HCT116 (cell line): ENCODE results near the gene PPP2R5B. TPM values are rescaled to one million over a fixed set of nuclear protein-coding genes. Genes with fewer than 3 reads are reported as not detected.

Experiments used
- CEBPB ChIP-seq: IDR thresholded peaks from 2 replicates; pipeline ENCODE4 v1.6.1; 2012; ENCODE audit warnings: low read depth
- CTCF ChIP-seq, 3 experiments: fragments of 200-600 bp in 1 of 3; sonication (generic) in 1 of 3; IDR thresholded peaks in 2 of 3; conservative IDR thresholded peaks in 1 of 3; 2 replicates each; pipeline ENCODE4 v1.5.1; 2012 to 2017; ENCODE audit warnings: low read depth in 2 of 3, low read length in 2 of 3, antibody characterized with exemption in 1 of 3, borderline replicate concordance in 1 of 3, control low read depth in 1 of 3, mild to moderate bottlenecking in 1 of 3, mixed read lengths in 1 of 3, mixed run types in 1 of 3, moderate library complexity in 1 of 3; ENCODE audit not compliant: insufficient read depth in 1 of 3
- FOSL1 ChIP-seq: IDR thresholded peaks from 2 replicates; pipeline ENCODE4 v1.6.1; 2012; ENCODE audit warnings: low read depth
- JUND ChIP-seq: IDR thresholded peaks from 2 replicates; pipeline ENCODE4 v1.6.1; 2012
- POLR2A ChIP-seq: IDR thresholded peaks from 2 replicates; pipeline ENCODE4 v1.7.0; 2011; ENCODE audit warnings: borderline replicate concordance; ENCODE audit not compliant: insufficient read depth, insufficient read length; ENCODE audit errors: extremely low read depth
- REST ChIP-seq: IDR thresholded peaks from 2 replicates; pipeline ENCODE4 v1.6.1; 2012; ENCODE audit warnings: low read depth
- SRF ChIP-seq: IDR thresholded peaks from 2 replicates; pipeline ENCODE4 v1.6.1; 2012; ENCODE audit warnings: low read depth
- ZBTB33 ChIP-seq: IDR thresholded peaks from 2 replicates; pipeline ENCODE4 v1.6.1; 2011; ENCODE audit warnings: mild to moderate bottlenecking, low read length, moderate library complexity; ENCODE audit not compliant: insufficient replicate concordance; ENCODE audit errors: extremely low read depth
- ZNF274 ChIP-seq: fragments of 200-500 bp; sonication (Bioruptor generic); IDR thresholded peaks from 2 replicates; pipeline ENCODE4 v1.6.1; 2014; ENCODE audit warnings: mild to moderate bottlenecking, low read depth, low read length, inconsistent platforms
- total RNA-seq: library from RNA; stranded (reverse); gene quantifications from one replicate; pipeline ENCODE4 v1.2.1, GENCODE V29; 2021; ENCODE audit not compliant: unreplicated experiment

PPP2R5B gene
- total RNA-seq, 1 experiment from 2014 or later, result 10.9 TPM

- TF ChIP-seq REST (no peak), CEBPB (no peak), JUND (no peak), POLR2A (no peak), SRF (no peak), ZNF274 (no peak), ZBTB33 (no peak), FOSL1 (no peak), CTCF (IDR thresholded peaks at IDR 0.05 in 2 of 3, conservative IDR thresholded peaks at IDR 0.05 in 1 of 3; ENCODE audit: borderline replicate concordance in 1 of 3, insufficient read depth in 1 of 3, low read depth in 2 of 3, low read length in 2 of 3) (no peak)
Measured at GRCh38 chr11:64891215-64891848, 33.2 kb upstream of the PPP2R5B start (continued).
